Astrocyte of the spinal cord (primary cell): Measurements from ENCODE around the gene THYN1.
A peak's percentile ranks its signal among the peaks of the same experiment; 100 is the strongest.

Source experiments
- DNase-seq: peaks from one replicate; pipeline ENCODE4 v3.0.0; 2011; ENCODE audit warnings: low read depth, low spot score
- H3K4me3 ChIP-seq: 2 replicates; pipeline ENCODE4 v1.5.1; 2011; ENCODE audit warnings: low read depth, mild to moderate bottlenecking, low read length, moderate library complexity
- in situ Hi-C: cut with HindIII; loops from 2 replicates; pipeline ENCODE4 v1.10.0; 2017; ENCODE audit warnings: low sequenced_read_pairs
- TF ChIP-seq, protein P1 (sequence below): IDR thresholded peaks from 2 replicates; pipeline ENCODE4 v1.5.1; 2012; ENCODE audit warnings: low read depth, mild to moderate bottlenecking, low read length, inconsistent platforms

THYN1 gene

DNA sequence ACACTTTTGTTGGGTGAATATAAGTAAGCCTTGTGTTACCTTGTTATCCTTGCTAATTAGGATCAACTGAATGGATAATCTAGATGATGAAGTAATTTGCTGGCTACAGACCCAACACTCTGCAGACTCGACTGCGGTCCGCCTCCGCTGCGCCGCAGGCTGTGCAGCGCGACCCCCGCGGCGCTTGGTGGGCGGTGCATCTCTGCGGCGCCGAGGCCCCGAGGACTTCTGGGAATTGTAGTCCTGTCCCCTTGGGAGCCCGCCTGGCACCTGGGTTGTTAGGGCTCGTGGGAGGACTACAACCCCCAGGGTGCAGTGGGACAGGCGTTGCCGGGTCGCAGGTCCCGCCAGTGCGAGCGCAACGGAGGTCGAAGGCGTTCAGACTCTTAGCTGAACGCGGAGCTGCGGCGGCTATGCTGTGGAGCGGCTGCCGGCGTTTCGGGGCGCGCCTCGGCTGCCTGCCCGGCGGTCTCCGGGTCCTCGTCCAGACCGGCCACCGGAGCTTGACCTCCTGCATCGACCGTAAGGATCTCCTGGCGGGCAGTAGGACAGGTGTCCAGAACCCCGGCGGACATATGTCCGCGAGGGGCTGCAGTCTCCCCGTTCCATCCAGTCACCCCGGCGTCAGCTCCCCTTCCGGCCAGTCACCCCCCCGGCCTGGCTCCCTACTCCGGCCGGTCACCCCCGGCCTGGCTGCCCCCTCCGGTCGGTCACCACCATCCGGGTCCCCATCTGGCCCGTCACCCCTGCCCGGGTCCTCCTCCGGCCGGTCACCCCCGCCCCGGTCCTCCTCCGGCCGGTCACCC is at the start of gene THYN1, which contains the start of gene ACAD8:
Gene THYN1, minus strand, starts transcription at position 165 of the 806 bp plus-strand sequence. CDS start 470 bp downstream, outside the sequence.
Gene ACAD8, plus strand, starts transcription at position 381 of the 806 bp plus-strand sequence. Its CDS starts 33 bp downstream, at position 414.
- peak within 1 kb of the TSS; percentile 82 for H3K4me3 ChIP-seq
- DNase-seq: peak; percentile 97
- in situ Hi-C loops: no loop called here
- TF ChIP-seq, protein P1, sequence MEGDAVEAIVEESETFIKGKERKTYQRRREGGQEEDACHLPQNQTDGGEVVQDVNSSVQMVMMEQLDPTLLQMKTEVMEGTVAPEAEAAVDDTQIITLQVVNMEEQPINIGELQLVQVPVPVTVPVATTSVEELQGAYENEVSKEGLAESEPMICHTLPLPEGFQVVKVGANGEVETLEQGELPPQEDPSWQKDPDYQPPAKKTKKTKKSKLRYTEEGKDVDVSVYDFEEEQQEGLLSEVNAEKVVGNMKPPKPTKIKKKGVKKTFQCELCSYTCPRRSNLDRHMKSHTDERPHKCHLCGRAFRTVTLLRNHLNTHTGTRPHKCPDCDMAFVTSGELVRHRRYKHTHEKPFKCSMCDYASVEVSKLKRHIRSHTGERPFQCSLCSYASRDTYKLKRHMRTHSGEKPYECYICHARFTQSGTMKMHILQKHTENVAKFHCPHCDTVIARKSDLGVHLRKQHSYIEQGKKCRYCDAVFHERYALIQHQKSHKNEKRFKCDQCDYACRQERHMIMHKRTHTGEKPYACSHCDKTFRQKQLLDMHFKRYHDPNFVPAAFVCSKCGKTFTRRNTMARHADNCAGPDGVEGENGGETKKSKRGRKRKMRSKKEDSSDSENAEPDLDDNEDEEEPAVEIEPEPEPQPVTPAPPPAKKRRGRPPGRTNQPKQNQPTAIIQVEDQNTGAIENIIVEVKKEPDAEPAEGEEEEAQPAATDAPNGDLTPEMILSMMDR: no peak

DNA sequence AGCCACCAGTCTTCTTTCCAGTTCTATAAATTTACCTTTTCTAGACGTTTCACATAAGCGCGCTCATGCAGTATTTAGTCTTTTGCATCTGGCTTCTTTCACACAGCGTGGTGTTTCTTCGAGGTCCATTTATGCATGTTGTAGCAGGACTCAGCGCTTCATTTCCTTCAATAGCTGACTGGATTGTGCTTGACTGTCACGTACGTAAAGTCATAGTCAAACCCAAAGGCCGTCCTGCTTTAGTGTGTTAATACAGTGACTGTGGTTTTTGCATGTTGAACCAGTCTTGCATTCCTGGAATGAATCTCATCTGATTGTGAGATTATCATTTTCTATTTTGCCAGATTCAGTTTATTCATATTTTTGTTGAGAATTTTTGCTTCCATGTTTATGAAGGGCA is 41.5 kb upstream of the THYN1 start:
- in situ Hi-C loops: no loop called here
- H3K4me3 ChIP-seq: no peak overlapping the region
- TF ChIP-seq, protein P1: no peak
- no peak for DNase-seq

DNA sequence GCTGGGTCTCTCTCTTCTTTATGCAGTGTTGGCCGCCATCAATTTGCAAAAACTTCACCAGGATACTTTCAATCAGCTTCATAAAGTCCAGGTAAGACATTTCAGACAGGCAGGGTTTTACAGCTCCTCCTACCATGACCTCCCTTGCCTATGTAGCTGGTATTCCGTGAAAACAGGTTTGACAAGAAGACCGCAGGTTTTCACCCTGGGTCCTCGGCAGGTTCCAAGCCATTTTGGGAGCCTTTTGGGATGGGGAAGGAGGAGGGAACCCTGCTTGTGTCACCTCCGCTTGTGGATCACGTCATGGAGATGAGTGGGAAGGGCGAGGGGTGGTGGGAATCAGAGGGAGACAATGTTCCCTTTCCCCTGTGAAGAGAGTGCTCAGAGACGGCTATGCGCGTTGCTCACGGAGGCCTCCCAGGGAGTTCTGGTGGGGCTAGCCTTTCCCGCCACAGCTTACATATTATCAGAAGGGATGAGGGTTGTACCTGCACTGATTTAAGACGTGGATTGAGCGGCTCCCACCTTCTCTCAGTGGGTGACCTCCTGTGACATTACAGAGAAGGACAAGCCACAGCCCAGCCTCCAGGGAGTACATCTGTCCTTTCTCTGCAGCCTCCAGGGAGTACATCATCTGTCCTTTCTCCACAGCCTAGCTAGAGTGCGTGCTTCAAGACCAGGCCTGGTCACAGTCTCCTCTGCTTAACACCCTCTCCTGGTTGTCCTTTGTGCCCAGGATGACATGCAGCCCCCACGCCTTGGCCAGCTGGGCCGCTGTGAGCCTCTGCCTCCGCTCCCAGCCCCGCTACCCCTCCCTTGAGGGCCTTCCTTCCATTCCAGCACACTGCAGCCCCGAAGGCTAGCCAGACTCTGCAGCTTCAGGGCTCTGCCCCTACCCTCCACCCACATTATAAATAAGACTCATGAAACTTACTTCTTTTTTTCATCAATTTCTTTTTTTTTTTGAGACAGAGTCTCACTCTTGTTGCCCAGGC is 40.3 kb upstream of the THYN1 start:
- no peak for DNase-seq
- TF ChIP-seq, protein P1: no peak
- H3K4me3 ChIP-seq: no peak overlapping the region
- in situ Hi-C loops: no loop called here

DNA sequence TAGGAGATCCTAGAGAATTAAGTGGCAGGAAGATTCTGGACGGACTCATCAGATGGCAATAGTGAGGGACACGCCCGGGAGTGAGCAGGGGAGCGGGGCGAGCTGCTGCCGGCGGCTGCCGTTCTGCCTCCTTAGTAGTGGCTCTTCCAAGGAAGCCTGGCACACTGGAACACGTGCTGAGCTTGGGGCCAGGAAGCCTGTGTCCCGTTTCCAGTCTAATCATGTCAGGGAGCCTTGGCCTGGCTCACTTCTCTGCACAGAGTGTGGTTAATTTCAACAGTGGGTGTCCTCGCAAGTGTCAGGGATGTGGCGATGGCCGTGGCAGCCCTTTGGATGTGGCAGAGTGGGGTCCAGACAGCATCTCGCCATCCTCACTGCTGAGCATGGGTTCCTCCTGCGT is 39.5 kb upstream of the THYN1 start:
- no peak for DNase-seq

DNA sequence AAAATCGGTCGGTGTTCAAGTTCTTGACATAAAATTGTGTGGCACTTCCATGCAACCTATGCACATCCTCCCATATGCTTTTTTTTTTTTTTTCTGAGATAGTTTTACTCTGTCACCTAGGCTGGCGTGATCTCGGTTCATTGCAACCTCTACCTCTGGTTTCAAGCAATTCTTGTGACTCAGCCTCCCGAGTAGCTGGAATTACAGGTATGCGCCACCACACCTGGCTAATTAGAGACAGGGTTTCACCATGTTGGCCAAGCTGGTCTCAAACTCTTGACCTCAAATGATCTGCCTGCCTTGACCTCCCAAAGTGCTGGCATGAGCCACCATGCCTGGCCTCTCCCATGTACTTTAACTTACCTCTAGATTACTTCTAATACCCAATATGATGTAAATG is 38.0 kb upstream of the THYN1 start:
- no peak overlapping the region for H3K4me3 ChIP-seq
- in situ Hi-C loops: no loop called here
- TF ChIP-seq, protein P1: no peak
- DNase-seq: no peak

More for the DNA sequence above, 39.5 kb upstream of the THYN1 start:
- no peak overlapping the region for H3K4me3 ChIP-seq
- TF ChIP-seq, protein P1: no peak
- in situ Hi-C loops: no loop called here

DNA sequence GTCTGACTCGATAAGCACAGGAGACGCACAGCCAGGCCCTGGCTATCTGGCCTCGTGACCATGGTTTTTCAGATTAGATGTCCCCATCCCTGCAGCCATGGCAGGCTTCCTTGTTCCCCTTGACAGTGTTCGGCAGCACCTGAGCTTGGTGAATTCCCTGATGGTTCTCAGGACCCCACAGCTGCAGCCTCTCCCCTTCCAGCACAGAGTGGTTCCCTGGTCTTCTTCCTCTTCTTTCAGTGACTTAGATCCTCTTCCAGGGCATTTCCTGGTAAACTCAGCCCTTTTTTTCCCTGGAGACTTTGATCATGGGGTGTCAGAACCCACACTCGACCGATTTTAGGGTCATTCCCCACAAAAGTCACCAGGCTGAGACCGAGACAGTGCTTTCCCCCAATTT is 37.5 kb upstream of the THYN1 start:
- in situ Hi-C loops: no loop called here
- TF ChIP-seq, protein P1: no peak
- no peak overlapping the region for H3K4me3 ChIP-seq
- DNase-seq: no peak
